K562 (cell line): ENCODE results near the gene MFN1.

Source experiments
- ADNP ChIP-seq: fragments of 200-800 bp; sonication (Bioruptor generic); IDR thresholded peaks from 2 replicates; pipeline ENCODE4 v1.6.1; 2016; ENCODE audit warnings: missing genetic modification characterization, missing compliant biosample characterization
- CBX8 ChIP-seq: fragments of 200-600 bp; sonication (generic); IDR thresholded peaks from 2 replicates; pipeline ENCODE4 v1.6.1; 2012; ENCODE audit warnings: borderline replicate concordance, mixed run types, low read depth, mild to moderate bottlenecking, moderate library complexity, mixed read lengths, low read length, control low read depth, inconsistent platforms; ENCODE audit not compliant: poor library complexity, severe bottlenecking; ENCODE audit errors: extremely low read depth
- CC2D1A ChIP-seq: fragments of 450-650 bp; IDR thresholded peaks from 2 replicates; pipeline ENCODE4 v1.6.1; 2017; ENCODE audit warnings: mild to moderate bottlenecking
- EP300 ChIP-seq: IDR thresholded peaks from 2 replicates; pipeline ENCODE4 v1.6.1; 2012; ENCODE audit warnings: low read length, improper control_type of control experiment
- JUN ChIP-seq, 2 experiments: sonication (generic) in 1 of 2; formaldehyde crosslinking in 1 of 2; IDR thresholded peaks; 2 replicates each; pipeline versions ENCODE4 v1.6.1 to v1.8.0; 2012 to 2022; ENCODE audit warnings: borderline replicate concordance in 2 of 2, mild to moderate bottlenecking in 2 of 2, improper control_type of control experiment in 1 of 2, low read depth in 1 of 2, low read length in 1 of 2, missing genetic modification reagents in 1 of 2
- MAFG ChIP-seq: fragments of 450-650 bp; conservative IDR thresholded peaks from 2 replicates; pipeline ENCODE4 v1.6.1; 2016; ENCODE audit warnings: missing genetic modification characterization, missing compliant biosample characterization
- POLR2AphosphoS5 ChIP-seq: IDR thresholded peaks from 2 replicates; pipeline ENCODE4 v1.6.1; 2011; ENCODE audit warnings: mild to moderate bottlenecking, low read depth, low read length, moderate library complexity; ENCODE audit not compliant: control insufficient read depth, insufficient read depth
- ZNF124 ChIP-seq: sonication (generic); formaldehyde crosslinking; IDR thresholded peaks from 2 replicates; pipeline ENCODE4 v1.8.1; 2022; ENCODE audit warnings: missing genetic modification reagents
- ZNF175 ChIP-seq: fragments of 200-800 bp; sonication (Bioruptor generic); IDR thresholded peaks from 2 replicates; pipeline ENCODE4 v1.6.1; 2016; ENCODE audit warnings: low read depth, mild to moderate bottlenecking, missing genetic modification characterization, missing compliant biosample characterization
- ZNF644 ChIP-seq: fragments of 200-800 bp; sonication (Bioruptor generic); IDR thresholded peaks from 2 replicates; pipeline ENCODE4 v1.6.1; 2016; ENCODE audit warnings: low read depth, missing genetic modification characterization, missing compliant biosample characterization
- TF ChIP-seq, protein P1 (sequence below): sonication (generic); formaldehyde crosslinking; IDR thresholded peaks from 2 replicates; pipeline ENCODE4 v1.8.0; 2022; ENCODE audit warnings: mild to moderate bottlenecking, missing genetic modification reagents
- TF ChIP-seq, protein P2 (sequence below): sonication (generic); formaldehyde crosslinking; IDR thresholded peaks from 2 replicates; pipeline ENCODE4 v1.8.1; 2023; ENCODE audit warnings: mild to moderate bottlenecking, missing genetic modification reagents

DNA sequence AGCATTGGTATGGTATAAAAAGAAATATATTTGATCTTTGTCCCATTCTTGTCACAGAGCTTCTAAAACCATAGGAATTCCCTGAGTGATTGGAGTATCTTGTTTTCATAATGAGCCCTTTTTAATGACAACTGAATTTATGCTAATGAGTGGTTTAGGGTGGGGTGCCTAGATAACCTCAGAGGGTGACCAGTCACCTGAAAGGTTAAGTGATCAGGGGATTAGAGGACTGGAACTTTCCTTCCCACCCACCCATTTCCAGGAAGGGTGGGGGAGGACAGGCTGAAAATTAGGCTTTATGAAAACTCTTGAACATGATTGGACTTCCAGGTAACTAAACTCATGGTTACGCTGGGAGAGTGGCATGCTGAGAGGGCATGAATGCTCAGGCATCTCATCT, 8.5 kb downstream of the MFN1 start:
- TF ChIP-seq ZNF124 (CRISPR knock-in tag), result no peak
- TF ChIP-seq ZNF175 (CRISPR knock-in tag), result no peak
- no peak for TF ChIP-seq CBX8
- no peak for TF ChIP-seq JUN (IDR thresholded peaks at IDR 0.05; ENCODE audit: borderline replicate concordance, low read depth, low read length)
- no peak for TF ChIP-seq JUN (CRISPR knock-in tag; IDR thresholded peaks at IDR 0.05; ENCODE audit: borderline replicate concordance)
- TF ChIP-seq POLR2AphosphoS5, result no peak
- TF ChIP-seq CC2D1A, result no peak
- no peak for TF ChIP-seq EP300
- TF ChIP-seq ADNP (tag), result no peak
- no peak for TF ChIP-seq ZNF644
- TF ChIP-seq, protein P1, sequence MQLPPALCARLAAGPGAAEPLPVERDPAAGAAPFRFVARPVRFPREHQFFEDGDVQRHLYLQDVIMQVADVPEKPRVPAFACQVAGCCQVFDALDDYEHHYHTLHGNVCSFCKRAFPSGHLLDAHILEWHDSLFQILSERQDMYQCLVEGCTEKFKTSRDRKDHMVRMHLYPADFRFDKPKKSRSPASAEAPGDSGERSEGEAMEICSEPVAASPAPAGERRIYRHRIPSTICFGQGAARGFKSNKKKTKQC (CRISPR knock-in tag), result no peak
- TF ChIP-seq MAFG (tag), result no peak
- TF ChIP-seq, protein P2, sequence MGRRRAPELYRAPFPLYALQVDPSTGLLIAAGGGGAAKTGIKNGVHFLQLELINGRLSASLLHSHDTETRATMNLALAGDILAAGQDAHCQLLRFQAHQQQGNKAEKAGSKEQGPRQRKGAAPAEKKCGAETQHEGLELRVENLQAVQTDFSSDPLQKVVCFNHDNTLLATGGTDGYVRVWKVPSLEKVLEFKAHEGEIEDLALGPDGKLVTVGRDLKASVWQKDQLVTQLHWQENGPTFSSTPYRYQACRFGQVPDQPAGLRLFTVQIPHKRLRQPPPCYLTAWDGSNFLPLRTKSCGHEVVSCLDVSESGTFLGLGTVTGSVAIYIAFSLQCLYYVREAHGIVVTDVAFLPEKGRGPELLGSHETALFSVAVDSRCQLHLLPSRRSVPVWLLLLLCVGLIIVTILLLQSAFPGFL (CRISPR knock-in tag), result no peak
